CD8-positive, alpha-beta memory T cell (primary cell): ENCODE data around the gene CPT1A. TPM values are rescaled to one million over a fixed set of nuclear protein-coding genes. Genes with fewer than 3 reads are reported as not detected.

Experiments
- CTCF ChIA-PET: fragments of 350-600 bp; sonication (Branson Sonifier 250); formaldehyde crosslinking; loops from one replicate; lab custom pipeline; 2021; ENCODE audit warnings: antibody characterized with exemption; lab: Charles Lee
- POLR2A ChIA-PET: fragments of 350-600 bp; sonication (Branson Sonifier 250); formaldehyde crosslinking; loops from one replicate; lab custom pipeline; 2021; ENCODE audit warnings: antibody characterized with exemption; lab: Charles Lee
- DNase-seq, 5 donors: peaks; one replicate each; pipeline versions ENCODE4 v3.0.0 to v3.0.0-alpha.2; 2020 to 2022; ENCODE audit warnings: mixed read lengths in 1 of 5
- H3K27ac ChIP-seq: one replicate; pipeline ENCODE4 v1.7.0; 2013; ENCODE audit warnings: low read depth, mild to moderate bottlenecking, low read length, moderate library complexity
- H3K27me3 ChIP-seq: 2 replicates; pipeline ENCODE4 v1.7.0; 2013; ENCODE audit warnings: low read length, mild to moderate bottlenecking; ENCODE audit not compliant: insufficient read depth, poor library complexity, severe bottlenecking
- H3K36me3 ChIP-seq: 2 replicates; pipeline ENCODE4 v1.7.0; 2013; ENCODE audit warnings: mild to moderate bottlenecking, low read length, moderate library complexity; ENCODE audit not compliant: insufficient read depth
- H3K4me1 ChIP-seq: 2 replicates; pipeline ENCODE4 v1.7.0; 2013; ENCODE audit warnings: mild to moderate bottlenecking, low read length, moderate library complexity; ENCODE audit not compliant: insufficient read depth
- H3K4me3 ChIP-seq: 2 replicates; pipeline ENCODE4 v1.7.0; 2013; ENCODE audit warnings: mild to moderate bottlenecking, low read length
- H3K9me3 ChIP-seq: 2 replicates; pipeline ENCODE4 v1.7.0; 2013; ENCODE audit warnings: mild to moderate bottlenecking, low read length
- H3K27ac Mint-ChIP-seq, 8 donors: one replicate each; pipeline ENCODE4 v1.8.0; 2020 to 2021; ENCODE audit warnings: mixed read lengths in 8 of 8, mild to moderate bottlenecking in 6 of 8, inconsistent platforms in 3 of 8, moderate library complexity in 3 of 8
- H3K27me3 Mint-ChIP-seq, 2 donors: one replicate each; pipeline ENCODE4 v1.8.0; 2020 to 2021; ENCODE audit warnings: mixed read lengths in 2 of 2, mild to moderate bottlenecking in 1 of 2, moderate library complexity in 1 of 2
- H3K36me3 Mint-ChIP-seq, 3 donors: one replicate each; pipeline ENCODE4 v1.8.0; 2020 to 2021; ENCODE audit warnings: mixed read lengths in 3 of 3, inconsistent platforms in 1 of 3, mild to moderate bottlenecking in 1 of 3
- H3K4me1 Mint-ChIP-seq, 3 donors: one replicate each; pipeline ENCODE4 v1.8.0; 2020 to 2021; ENCODE audit warnings: mixed read lengths in 3 of 3, inconsistent platforms in 1 of 3, mild to moderate bottlenecking in 1 of 3
- H3K4me3 Mint-ChIP-seq, 7 donors: one replicate each; pipeline ENCODE4 v1.8.0; 2020 to 2021; ENCODE audit warnings: mixed read lengths in 7 of 7, mild to moderate bottlenecking in 6 of 7, moderate library complexity in 4 of 7, inconsistent platforms in 2 of 7
- H3K9me3 Mint-ChIP-seq, 5 donors: one replicate each; pipeline ENCODE4 v1.8.0; 2020 to 2022; ENCODE audit warnings: mixed read lengths in 5 of 5, mild to moderate bottlenecking in 3 of 5, moderate library complexity in 2 of 5, inconsistent platforms in 1 of 5
- polyA plus RNA-seq: library from polyadenylated mRNA; unstranded; fragments of 300-500 nt; fragmentation: Illumina TruSeq; gene quantifications from one replicate; pipeline ENCODE4 v1.2.3, GENCODE V29; 2021
- total RNA-seq, 2 experiments: library from RNA; stranded (reverse); gene quantifications; one replicate each; pipeline ENCODE4 v1.2.3, GENCODE V29; 2021

Gene CPT1A
- total and polyA plus RNA-seq, 3 experiments from 2014 or later = 9.8 to 27.4 (median 25.6) TPM

DNA sequence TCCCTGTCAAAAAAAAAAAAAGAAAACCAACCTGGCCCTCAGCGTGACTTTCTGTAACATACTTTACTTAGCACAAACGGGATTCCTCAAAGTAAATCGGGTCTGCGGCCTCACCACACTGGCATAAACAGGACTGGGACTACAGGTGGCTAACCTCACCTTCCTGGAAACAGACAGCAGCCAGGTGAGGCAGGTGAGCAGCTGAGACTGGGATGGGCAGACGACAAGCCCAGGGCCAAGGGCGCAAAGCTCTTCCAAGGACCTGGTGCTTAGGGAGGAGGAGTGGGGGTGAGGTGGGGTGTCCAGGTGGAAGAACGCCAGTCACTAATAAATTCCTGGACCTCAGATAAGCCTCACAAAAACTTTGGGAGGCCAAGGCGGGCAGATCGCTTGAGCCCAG is 15.0 kb downstream of the CPT1A start:
- peaks cover 39 to 69% (median 48%) of the 10 kb centered on the region in 3 donors for H3K4me1 Mint-ChIP-seq
- peaks cover 12% of the 10 kb centered on the region for H3K4me1 ChIP-seq
- no peaks in the 10 kb centered on the region for H3K27me3 Mint-ChIP-seq
- H3K27ac ChIP-seq = no peak overlapping the region
- ChIA-PET CTCF (interaction anchor here (1.7 to 5.6 kb wide), 2 partner anchors 11 to 16 kb away, joined by 3 to 37 read pairs; partner anchors contain the start of gene CPT1A), POLR2A (interaction anchor here (0.7 to 2.0 kb wide), 2 partner anchors 16 to 121 kb away, joined by 3 to 8 read pairs; partner anchors contain the start of gene CPT1A)
- no peaks in the 10 kb centered on the region for H3K27me3 ChIP-seq
- no peaks in the 10 kb centered on the region for H3K9me3 ChIP-seq
- no peak for DNase-seq
- no peak overlapping the region for H3K4me3 Mint-ChIP-seq
- H3K9me3 Mint-ChIP-seq = no peaks in the 10 kb centered on the region
- H3K36me3 Mint-ChIP-seq = peaks cover 0 to 26% (median 11%) of the 10 kb centered on the region in 3 donors
- no peak overlapping the region for H3K4me3 ChIP-seq
- H3K27ac Mint-ChIP-seq = peak overlapping the region in 3 of 8 donors; percentile 47 to 84 (median 78)
- peaks cover 5% of the 10 kb centered on the region for H3K36me3 ChIP-seq

DNA sequence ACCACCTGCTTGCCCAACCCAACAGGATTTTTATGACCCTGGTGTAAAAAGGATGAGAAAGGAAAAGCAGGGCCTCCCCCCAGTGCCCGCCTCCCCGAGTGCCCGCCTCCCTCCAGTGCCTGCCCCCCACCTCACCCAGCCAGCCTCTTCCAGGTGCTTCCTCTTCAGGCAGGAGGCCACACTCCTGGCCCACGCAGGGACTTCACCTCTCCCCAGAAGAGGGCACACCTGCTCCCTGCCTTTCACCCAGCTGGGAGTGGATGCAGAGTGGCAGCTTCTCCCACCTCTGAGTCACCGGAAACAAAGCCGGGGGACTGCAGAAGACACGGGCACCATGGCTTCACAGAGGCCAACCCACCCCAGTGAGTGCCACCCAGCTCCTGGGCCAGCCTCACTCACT is 16.1 kb downstream of the CPT1A start:
- POLR2A ChIA-PET = interaction anchor here (2.0 kb wide), 1 partner anchor 17 kb away, joined by 8 read pairs; the partner anchor contains the start of gene CPT1A
- Histone ChIP-seq H3K9me3 (no peaks in the 10 kb centered on the region), H3K27ac (no peak overlapping the region), H3K4me1 (peaks cover 12% of the 10 kb centered on the region), H3K4me3 (no peak overlapping the region), H3K27me3 (no peaks in the 10 kb centered on the region), H3K36me3 (peaks cover 3% of the 10 kb centered on the region)
- H3K9me3 Mint-ChIP-seq = no peaks in the 10 kb centered on the region
- peak overlapping the region in 4 of 8 donors; percentile 36 to 61 (median 46) for H3K27ac Mint-ChIP-seq
- H3K4me3 Mint-ChIP-seq = no peak overlapping the region
- CTCF ChIA-PET = interaction anchor here (1.2 to 5.6 kb wide), 3 partner anchors 10 to 17 kb away, joined by 3 to 37 read pairs (median 4); partner anchors contain the start of gene CPT1A
- peaks cover 33 to 62% (median 39%) of the 10 kb centered on the region in 3 donors for H3K4me1 Mint-ChIP-seq
- H3K36me3 Mint-ChIP-seq = peaks cover 0 to 21% (median 8%) of the 10 kb centered on the region in 3 donors
- DNase-seq = peak; percentile 23 to 74 (median 39)
- H3K27me3 Mint-ChIP-seq = no peaks in the 10 kb centered on the region

DNA sequence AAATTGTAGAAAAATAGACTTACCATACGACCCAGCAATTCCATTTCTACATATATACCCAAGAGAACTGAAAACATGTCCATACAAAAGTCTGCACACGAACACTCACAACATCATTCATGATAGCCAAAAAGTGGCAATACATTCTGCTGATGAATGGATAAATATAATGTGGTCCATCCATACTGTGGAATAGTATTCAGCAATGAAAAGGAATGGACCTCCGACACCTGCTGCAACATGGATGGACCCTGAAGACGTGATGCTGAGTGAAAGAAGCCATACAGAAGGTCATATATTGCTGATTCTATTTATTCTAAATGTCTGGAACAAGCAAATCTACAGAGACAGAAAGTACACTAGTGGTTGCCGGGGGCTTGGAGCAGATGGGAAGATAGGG is 19.2 kb downstream of the CPT1A start:
- Histone ChIP-seq H3K36me3 (no peaks in the 10 kb centered on the region), H3K27me3 (no peaks in the 10 kb centered on the region), H3K27ac (no peak overlapping the region), H3K9me3 (no peaks in the 10 kb centered on the region), H3K4me1 (peaks cover 20% of the 10 kb centered on the region), H3K4me3 (no peak overlapping the region)
- peaks cover 0 to 9% (median 5%) of the 10 kb centered on the region in 3 donors for H3K36me3 Mint-ChIP-seq
- no peaks in the 10 kb centered on the region for H3K27me3 Mint-ChIP-seq
- no peak overlapping the region for H3K4me3 Mint-ChIP-seq
- POLR2A ChIA-PET = no interaction called here
- H3K27ac Mint-ChIP-seq = peak overlapping the region in 1 of 8 donors; percentile 86
- CTCF ChIA-PET = interaction anchor here (5.6 kb wide), 1 partner anchor 21 kb away, joined by 37 read pairs; the partner anchor contains the start of gene CPT1A
- H3K4me1 Mint-ChIP-seq = peaks cover 27 to 55% (median 39%) of the 10 kb centered on the region in 3 donors
- DNase-seq = no peak
- H3K9me3 Mint-ChIP-seq = no peaks in the 10 kb centered on the region

DNA sequence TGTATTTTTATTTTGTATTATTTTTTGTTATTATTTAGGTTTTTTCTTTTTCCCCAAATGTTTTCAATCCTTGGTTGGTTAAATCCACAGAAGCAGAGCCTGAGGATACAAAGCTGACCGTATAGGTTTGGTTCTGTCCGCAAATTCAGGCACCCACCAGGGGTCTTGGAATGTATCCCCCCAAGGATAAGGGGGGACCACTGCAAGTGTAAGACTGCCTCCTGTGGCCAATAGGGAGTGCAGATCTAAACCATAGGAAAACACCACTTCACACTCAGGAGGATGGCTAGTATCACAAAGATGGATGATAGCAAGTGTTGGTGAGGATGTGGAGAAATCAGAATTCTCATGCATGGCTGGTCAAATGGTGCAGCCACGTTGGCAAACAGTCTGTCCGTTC is 20.0 kb downstream of the CPT1A start:
- no peak overlapping the region for H3K4me3 ChIP-seq
- H3K4me1 Mint-ChIP-seq = peaks cover 29 to 54% (median 39%) of the 10 kb centered on the region in 3 donors
- ChIA-PET POLR2A (no interaction called here), CTCF (no interaction called here)
- H3K36me3 Mint-ChIP-seq = peaks cover 0 to 11% (median 5%) of the 10 kb centered on the region in 3 donors
- DNase-seq = no peak
- no peaks in the 10 kb centered on the region for H3K27me3 ChIP-seq
- H3K9me3 ChIP-seq = no peaks in the 10 kb centered on the region
- H3K27ac ChIP-seq = no peak overlapping the region
- H3K27me3 Mint-ChIP-seq = no peaks in the 10 kb centered on the region
- no peaks in the 10 kb centered on the region for H3K9me3 Mint-ChIP-seq
- H3K36me3 ChIP-seq = no peaks in the 10 kb centered on the region
- peaks cover 28% of the 10 kb centered on the region for H3K4me1 ChIP-seq
- H3K27ac Mint-ChIP-seq = peak overlapping the region in 1 of 8 donors; percentile 47
- H3K4me3 Mint-ChIP-seq = no peak overlapping the region

DNA sequence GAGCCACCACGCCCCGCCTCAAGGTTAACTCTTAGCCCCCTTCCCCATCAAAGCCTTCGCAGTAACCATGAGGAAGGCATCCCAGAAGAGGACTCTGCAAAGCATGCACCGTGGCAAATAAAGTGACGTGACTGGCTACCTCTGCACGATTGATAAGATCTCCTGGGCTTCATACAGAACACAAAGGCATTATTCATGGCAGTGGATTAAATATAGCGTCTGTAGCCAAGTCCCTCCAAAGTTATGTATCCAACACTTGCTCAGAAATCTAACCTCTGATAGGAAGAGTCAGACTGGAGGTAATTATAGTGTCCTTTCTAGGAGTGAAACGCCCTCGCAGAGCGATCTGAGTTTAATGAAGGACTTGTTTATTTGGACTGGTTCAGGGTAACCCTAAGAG is 22.4 kb downstream of the CPT1A start:
- H3K4me3 ChIP-seq = no peak overlapping the region
- Mint-ChIP-seq H3K4me1 (peaks cover 27 to 47% (median 38%) of the 10 kb centered on the region in 3 donors), H3K27me3 (no peaks in the 10 kb centered on the region), H3K4me3 (peak overlapping the region in 1 of 7 donors; percentile 35), H3K9me3 (no peaks in the 10 kb centered on the region), H3K27ac (peak overlapping the region in 1 of 8 donors; percentile 9), H3K36me3 (peaks cover 0 to 28% (median 7%) of the 10 kb centered on the region in 3 donors)
- peaks cover 5% of the 10 kb centered on the region for H3K36me3 ChIP-seq
- peaks cover 16% of the 10 kb centered on the region for H3K4me1 ChIP-seq
- CTCF ChIA-PET = interaction anchor here (1.2 kb wide), 1 partner anchor 23 kb away, joined by 3 read pairs; the partner anchor contains the start of gene CPT1A
- no peaks in the 10 kb centered on the region for H3K9me3 ChIP-seq
- DNase-seq = no peak
- POLR2A ChIA-PET = no interaction called here
- H3K27ac ChIP-seq = no peak overlapping the region
- H3K27me3 ChIP-seq = no peaks in the 10 kb centered on the region

DNA sequence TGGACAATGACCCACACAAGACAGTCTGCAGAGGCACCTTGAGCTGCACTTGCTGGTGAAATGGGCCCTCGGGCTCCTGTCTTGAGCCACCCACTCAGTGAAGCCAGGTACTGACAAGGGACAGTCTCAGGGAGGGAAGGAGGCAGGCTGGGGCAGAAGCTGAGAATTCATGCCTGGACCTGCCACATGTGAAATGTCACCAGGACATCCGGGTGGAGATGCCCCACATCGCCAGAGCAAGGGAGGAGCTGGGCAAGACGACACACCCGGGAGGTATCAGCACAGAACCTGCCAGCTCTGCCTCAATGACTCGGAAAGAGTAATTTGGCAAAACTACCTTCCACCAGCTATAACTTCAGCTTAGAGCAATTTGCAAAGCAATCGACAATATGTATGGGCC is 23.5 kb downstream of the CPT1A start:
- Histone ChIP-seq H3K4me3 (no peak overlapping the region), H3K27ac (no peak overlapping the region), H3K9me3 (no peaks in the 10 kb centered on the region), H3K4me1 (peaks cover 16% of the 10 kb centered on the region), H3K27me3 (no peaks in the 10 kb centered on the region), H3K36me3 (peaks cover 5% of the 10 kb centered on the region)
- no peak for DNase-seq
- Mint-ChIP-seq H3K9me3 (no peaks in the 10 kb centered on the region), H3K4me3 (no peak overlapping the region), H3K36me3 (peaks cover 0 to 36% (median 7%) of the 10 kb centered on the region in 3 donors), H3K4me1 (peaks cover 27 to 44% (median 38%) of the 10 kb centered on the region in 3 donors), H3K27me3 (no peaks in the 10 kb centered on the region), H3K27ac (peak overlapping the region in 5 of 8 donors; percentile 56 to 93 (median 84))
- ChIA-PET POLR2A (no interaction called here), CTCF (interaction anchor here (1.3 to 2.3 kb wide), 2 partner anchors 20 to 25 kb away, joined by 3 to 11 read pairs; no protein-coding TSS in a partner anchor)

DNA sequence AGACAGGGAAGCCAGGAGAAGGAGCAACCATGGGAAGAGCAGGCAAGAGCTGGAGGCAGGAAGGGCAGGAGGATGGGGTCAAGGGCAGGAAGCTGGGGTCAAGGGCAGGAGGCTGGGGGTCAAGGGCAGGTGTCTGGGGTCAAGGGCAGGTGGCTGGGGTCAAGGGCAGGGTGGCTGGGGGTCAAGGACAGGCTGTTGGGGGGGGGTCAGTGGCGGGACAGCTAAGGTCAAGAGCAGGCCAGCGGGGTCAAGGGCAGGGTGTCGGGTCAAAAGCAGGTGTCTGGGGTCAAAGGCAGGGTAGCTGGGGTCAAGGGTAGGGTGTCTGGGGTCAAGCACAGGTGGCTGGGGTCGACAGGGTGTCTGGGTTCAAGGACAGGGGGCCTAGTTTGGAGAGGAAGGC is 24.2 kb downstream of the CPT1A start:
- H3K4me3 ChIP-seq = no peak overlapping the region
- no peak for DNase-seq
- peaks cover 16% of the 10 kb centered on the region for H3K4me1 ChIP-seq
- H3K36me3 Mint-ChIP-seq = peaks cover 0 to 39% (median 4%) of the 10 kb centered on the region in 3 donors
- no peaks in the 10 kb centered on the region for H3K9me3 ChIP-seq
- no peak overlapping the region for H3K27ac ChIP-seq
- H3K9me3 Mint-ChIP-seq = no peaks in the 10 kb centered on the region
- ChIA-PET CTCF (interaction anchor here (1.3 to 2.3 kb wide), 2 partner anchors 19 to 26 kb away, joined by 3 to 11 read pairs; no protein-coding TSS in a partner anchor), POLR2A (no interaction called here)
- no peaks in the 10 kb centered on the region for H3K27me3 Mint-ChIP-seq
- H3K27ac Mint-ChIP-seq = peak overlapping the region; percentile 56 to 95 (median 86)
- H3K36me3 ChIP-seq = peaks cover 5% of the 10 kb centered on the region
- no peaks in the 10 kb centered on the region for H3K27me3 ChIP-seq
- peaks cover 24 to 40% (median 38%) of the 10 kb centered on the region in 3 donors for H3K4me1 Mint-ChIP-seq
- H3K4me3 Mint-ChIP-seq = peak overlapping the region in 3 of 7 donors; percentile 8 to 54 (median 49)

DNA sequence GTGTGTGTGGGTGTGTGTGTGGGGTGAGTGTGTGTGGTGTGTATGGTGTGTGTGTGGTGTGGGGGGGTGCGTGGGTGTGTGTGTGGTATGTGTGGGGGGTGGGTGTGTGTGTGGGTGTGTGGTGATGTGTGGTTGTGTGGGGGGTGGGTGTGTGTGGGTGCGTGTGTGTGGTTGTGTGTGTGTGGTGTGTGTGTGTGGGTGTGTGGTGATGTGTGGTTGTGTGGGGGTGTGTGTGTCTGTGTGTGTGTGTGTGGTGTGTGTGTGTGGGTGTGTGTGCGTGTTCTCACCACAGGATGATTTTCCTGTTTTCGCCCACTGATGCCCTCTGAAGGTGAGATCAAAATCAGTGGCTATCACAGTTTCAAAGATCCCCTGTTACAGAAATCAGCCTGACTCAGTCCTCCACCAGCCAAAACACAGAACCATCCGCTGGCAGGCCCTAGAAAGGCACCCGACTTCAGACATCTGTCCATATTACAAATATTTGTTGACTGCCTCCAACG is 24.7 kb downstream of the CPT1A start:
- H3K27ac Mint-ChIP-seq = peak overlapping the region; percentile 60 to 95 (median 88)
- H3K27me3 Mint-ChIP-seq = no peaks in the 10 kb centered on the region
- no peak for DNase-seq
- ChIA-PET POLR2A (no interaction called here), CTCF (interaction anchor here (1.3 to 2.3 kb wide), 2 partner anchors 19 to 27 kb away, joined by 3 to 11 read pairs; no protein-coding TSS in a partner anchor)
- peaks cover 16% of the 10 kb centered on the region for H3K4me1 ChIP-seq
- no peaks in the 10 kb centered on the region for H3K27me3 ChIP-seq
- H3K9me3 Mint-ChIP-seq = no peaks in the 10 kb centered on the region
- peaks cover 7% of the 10 kb centered on the region for H3K36me3 ChIP-seq
- H3K9me3 ChIP-seq = no peaks in the 10 kb centered on the region
- peak overlapping the region in 5 of 7 donors; percentile 18 to 54 (median 41) for H3K4me3 Mint-ChIP-seq
- H3K4me1 Mint-ChIP-seq = peaks cover 24 to 38% (median 38%) of the 10 kb centered on the region in 3 donors
- H3K27ac ChIP-seq = no peak overlapping the region
- no peak overlapping the region for H3K4me3 ChIP-seq
- peaks cover 0 to 44% (median 6%) of the 10 kb centered on the region in 3 donors for H3K36me3 Mint-ChIP-seq
